Mesenchymal stem cell (in vitro differentiated cells and primary cell): ENCODE results near the gene USP24.

Source experiments
- DNase-seq: peaks from one replicate; pipeline ENCODE4 v3.0.0-alpha.2; 2013
- H2AFZ ChIP-seq: one replicate; pipeline ENCODE4 v1.6.1; 2013; ENCODE audit warnings: low read depth, mild to moderate bottlenecking, control low read depth, inconsistent platforms, low read length, moderate library complexity
- H2AK5ac ChIP-seq: 2 replicates; pipeline ENCODE4 v1.6.1; 2013; ENCODE audit warnings: low read length, moderate library complexity, mild to moderate bottlenecking, inconsistent platforms; ENCODE audit not compliant: severe bottlenecking
- H2BK120ac ChIP-seq: one replicate; pipeline ENCODE4 v1.6.1; 2013; ENCODE audit warnings: low read depth, mild to moderate bottlenecking, inconsistent platforms, low read length, moderate library complexity
- H2BK12ac ChIP-seq, 2 experiments: one replicate each; pipeline ENCODE4 v1.6.1; 2013; ENCODE audit warnings: inconsistent platforms in 2 of 2, low read length in 2 of 2, mild to moderate bottlenecking in 2 of 2, moderate library complexity in 2 of 2, control low read depth in 1 of 2
- H2BK15ac ChIP-seq: one replicate; pipeline ENCODE4 v1.6.1; 2013; ENCODE audit warnings: mild to moderate bottlenecking, low read depth, inconsistent platforms; ENCODE audit not compliant: poor library complexity, severe bottlenecking
- H2BK5ac ChIP-seq: 2 replicates; pipeline ENCODE4 v1.6.1; 2013; ENCODE audit warnings: low read depth, mild to moderate bottlenecking, low read length, control low read depth, inconsistent platforms; ENCODE audit not compliant: poor library complexity, severe bottlenecking
- H3K14ac ChIP-seq, 2 experiments: one replicate each; pipeline ENCODE4 v1.6.1; 2013; ENCODE audit warnings: inconsistent platforms in 2 of 2, low read length in 2 of 2, control low read depth in 1 of 2, mild to moderate bottlenecking in 1 of 2, moderate library complexity in 1 of 2
- H3K18ac ChIP-seq, 2 experiments: one replicate each; pipeline ENCODE4 v1.6.1; 2013; ENCODE audit warnings: inconsistent platforms in 2 of 2, low read length in 2 of 2, control low read depth in 1 of 2, low read depth in 1 of 2, mild to moderate bottlenecking in 1 of 2
- H3K23ac ChIP-seq, 2 experiments: one replicate each; pipeline ENCODE4 v1.6.1; 2013; ENCODE audit warnings: inconsistent platforms in 2 of 2, low read length in 2 of 2, mild to moderate bottlenecking in 2 of 2, moderate library complexity in 2 of 2, control low read depth in 1 of 2
- H3K27ac ChIP-seq: 2 replicates; pipeline ENCODE4 v1.5.1; 2013; ENCODE audit warnings: mild to moderate bottlenecking, moderate library complexity, low read length, control low read depth, inconsistent platforms; ENCODE audit not compliant: poor library complexity, severe bottlenecking
- H3K27me3 ChIP-seq, 2 experiments: 2 replicates each; pipeline versions ENCODE4 v1.6.1 to v1.7.0; 2013; ENCODE audit warnings: low read length in 2 of 2, mild to moderate bottlenecking in 2 of 2, moderate library complexity in 2 of 2, control low read depth in 1 of 2, inconsistent platforms in 1 of 2; ENCODE audit not compliant: control insufficient read depth in 1 of 2, insufficient read depth in 1 of 2
- H3K36me3 ChIP-seq, 2 experiments: 2 replicates each; pipeline versions ENCODE4 v1.6.1 to v1.7.0; 2013; ENCODE audit warnings: low read length in 2 of 2, control low read depth in 1 of 2, inconsistent platforms in 1 of 2, low read depth in 1 of 2, mild to moderate bottlenecking in 1 of 2; ENCODE audit not compliant: insufficient read depth in 2 of 2, control insufficient read depth in 1 of 2
- H3K4ac ChIP-seq, 2 experiments: one replicate each; pipeline ENCODE4 v1.6.1; 2013; ENCODE audit warnings: inconsistent platforms in 2 of 2, low read length in 2 of 2, mild to moderate bottlenecking in 2 of 2, moderate library complexity in 2 of 2, control low read depth in 1 of 2, low read depth in 1 of 2
- H3K4me1 ChIP-seq: 2 replicates; pipeline ENCODE4 v1.6.1; 2013; ENCODE audit warnings: low read depth, low read length, control low read depth; ENCODE audit not compliant: control insufficient read depth, insufficient read depth
- H3K4me2 ChIP-seq: 2 replicates; pipeline ENCODE4 v1.6.1; 2013; ENCODE audit warnings: low read length, mild to moderate bottlenecking, inconsistent platforms; ENCODE audit not compliant: poor library complexity, severe bottlenecking
- H3K4me3 ChIP-seq, 2 experiments: 2 replicates each; pipeline versions ENCODE4 v1.5.1 to v1.7.0; 2013; ENCODE audit warnings: low read length in 2 of 2, mild to moderate bottlenecking in 2 of 2, control low read depth in 1 of 2, low read depth in 1 of 2; ENCODE audit not compliant: insufficient read depth in 1 of 2
- H3K79me1 ChIP-seq: replicated peaks from 2 replicates; pipeline ENCODE4 v1.6.1; 2013; ENCODE audit warnings: mild to moderate bottlenecking, control low read depth, low read length, inconsistent platforms; ENCODE audit not compliant: poor library complexity, severe bottlenecking
- H3K9ac ChIP-seq: 2 replicates; pipeline ENCODE4 v1.7.0; 2013; ENCODE audit warnings: mild to moderate bottlenecking, low read length, moderate library complexity
- H3K9me3 ChIP-seq: 2 replicates; pipeline ENCODE4 v1.7.0; 2013; ENCODE audit warnings: mild to moderate bottlenecking, low read length; ENCODE audit not compliant: control insufficient read depth
- H4K8ac ChIP-seq: one replicate; pipeline ENCODE4 v1.6.1; 2013; ENCODE audit warnings: inconsistent platforms, mild to moderate bottlenecking, low read length, moderate library complexity
- H4K91ac ChIP-seq: one replicate; pipeline ENCODE4 v1.6.1; 2013; ENCODE audit warnings: mild to moderate bottlenecking, low read length, inconsistent platforms
- WGBS: methylation state at CpG from one replicate; pipeline ENCODE4 v1.1.7; 2013; ENCODE audit warnings: mixed read lengths; 5-methylcytosine and 5-hydroxymethylcytosine counted together

USP24 gene

GRCh38 chr1:55179177-55179835 is 35.9 kb downstream of the USP24 start:
- H3K27ac ChIP-seq = no peak overlapping the region
- H3K9ac ChIP-seq = no peak overlapping the region

DNA sequence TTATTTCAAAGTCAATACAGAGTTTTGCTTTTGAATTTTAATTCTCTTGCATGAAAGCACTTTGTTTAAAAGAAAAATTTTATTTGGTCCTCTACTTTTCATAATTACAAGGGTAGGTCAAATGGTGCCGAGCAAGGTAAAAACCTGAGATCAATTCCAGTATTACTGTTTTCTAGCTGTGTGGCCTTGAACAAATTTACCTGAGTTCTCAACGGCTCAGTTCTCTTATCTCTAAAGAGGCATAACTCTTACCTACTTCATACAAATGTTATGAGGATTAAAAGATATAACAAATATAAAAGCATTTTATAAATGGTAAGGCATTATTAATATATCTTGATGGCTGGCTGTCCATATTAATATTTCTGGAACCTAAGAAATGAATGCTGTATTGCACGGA is 42.5 kb downstream of the USP24 start:
- no peak overlapping the region for H2BK120ac ChIP-seq
- H3K4ac ChIP-seq = no peak overlapping the region
- peaks cover 21% of the 10 kb centered on the region for H3K79me1 ChIP-seq
- H2BK12ac ChIP-seq = no peak overlapping the region
- no peak overlapping the region for H2AK5ac ChIP-seq
- H3K4me1 ChIP-seq = no peaks in the 10 kb centered on the region
- H3K9me3 ChIP-seq = no peaks in the 10 kb centered on the region
- H3K4me3 ChIP-seq = no peak overlapping the region
- no peak overlapping the region for H3K4me2 ChIP-seq
- no peak overlapping the region for H2BK5ac ChIP-seq
- no peak overlapping the region for H2AFZ ChIP-seq
- no CpG with 5 or more reads among the region's 3 CpGs for WGBS
- H3K23ac ChIP-seq = no peak overlapping the region
- no peak for DNase-seq
- H3K18ac ChIP-seq = no peak overlapping the region
- no peak overlapping the region for H2BK15ac ChIP-seq
- H4K8ac ChIP-seq = no peak overlapping the region
- no peaks in the 10 kb centered on the region for H3K27me3 ChIP-seq
- no peak overlapping the region for H3K14ac ChIP-seq
- H3K36me3 ChIP-seq = peaks cover 8 to 76% of the 10 kb centered on the region in 2 experiments
- H3K27ac ChIP-seq = no peak overlapping the region
- H3K9ac ChIP-seq = no peak overlapping the region
- no peak overlapping the region for H4K91ac ChIP-seq

More at GRCh38 chr1:55179177-55179835, 35.9 kb downstream of the USP24 start:
- H3K4ac ChIP-seq = no peak overlapping the region
- H3K14ac ChIP-seq = no peak overlapping the region
- no peak overlapping the region for H2AK5ac ChIP-seq
- H3K27me3 ChIP-seq = no peaks in the 10 kb centered on the region
- H2AFZ ChIP-seq = no peak overlapping the region
- H2BK120ac ChIP-seq = no peak overlapping the region
- peaks cover 6% of the 10 kb centered on the region for H3K9me3 ChIP-seq
- no peak overlapping the region for H3K18ac ChIP-seq
- no peak overlapping the region for H3K4me2 ChIP-seq
- peaks cover 28% of the 10 kb centered on the region for H3K79me1 ChIP-seq
- no peak overlapping the region for H4K91ac ChIP-seq
- H2BK5ac ChIP-seq = no peak overlapping the region
- H2BK15ac ChIP-seq = no peak overlapping the region
- no peak overlapping the region for H3K23ac ChIP-seq
- DNase-seq = no peak
- no peaks in the 10 kb centered on the region for H3K4me1 ChIP-seq
- H3K4me3 ChIP-seq = no peak overlapping the region
- no peak overlapping the region for H2BK12ac ChIP-seq
- 93% methylated on average over 3 of the region's 3 CpGs for WGBS
- no peak overlapping the region for H4K8ac ChIP-seq
- H3K36me3 ChIP-seq = peaks cover 2 to 29% of the 10 kb centered on the region in 2 experiments

DNA sequence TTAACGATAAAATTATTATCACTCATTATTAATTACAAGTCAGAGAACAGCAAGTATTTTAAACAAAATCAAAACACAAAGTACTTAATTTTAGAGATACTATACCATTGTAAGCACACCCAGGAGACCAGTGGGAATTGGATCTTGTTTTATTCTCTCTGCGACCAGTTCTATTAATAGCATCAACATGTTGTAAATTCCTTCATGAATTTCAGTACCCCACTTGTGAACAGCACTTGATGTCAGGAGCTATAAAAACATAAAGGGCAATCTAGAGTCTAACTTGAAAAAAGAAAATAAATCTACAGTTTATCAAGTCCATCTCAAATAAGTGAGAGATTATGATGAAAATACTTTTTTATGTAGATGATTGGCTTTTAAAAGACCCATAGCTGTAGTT is 42.9 kb downstream of the USP24 start:
- H3K79me1 ChIP-seq = peaks cover 21% of the 10 kb centered on the region
- H3K27ac ChIP-seq = no peak overlapping the region
- no peak overlapping the region for H3K18ac ChIP-seq
- H3K27me3 ChIP-seq = no peaks in the 10 kb centered on the region
- no peak overlapping the region for H2BK120ac ChIP-seq
- no peaks in the 10 kb centered on the region for H3K4me1 ChIP-seq
- WGBS = 100% methylated on average over 2 of the region's 2 CpGs
- H4K91ac ChIP-seq = no peak overlapping the region
- H3K14ac ChIP-seq = no peak overlapping the region
- no peak overlapping the region for H2AK5ac ChIP-seq
- H2BK15ac ChIP-seq = no peak overlapping the region
- H3K36me3 ChIP-seq = peaks cover 8 to 76% of the 10 kb centered on the region in 2 experiments
- no peak overlapping the region for H2BK12ac ChIP-seq
- no peak overlapping the region for H3K4ac ChIP-seq
- no peak for DNase-seq
- H2AFZ ChIP-seq = no peak overlapping the region
- no peak overlapping the region for H2BK5ac ChIP-seq
- no peaks in the 10 kb centered on the region for H3K9me3 ChIP-seq
- H4K8ac ChIP-seq = no peak overlapping the region
- H3K4me2 ChIP-seq = no peak overlapping the region
- H3K23ac ChIP-seq = no peak overlapping the region
- no peak overlapping the region for H3K9ac ChIP-seq
- no peak overlapping the region for H3K4me3 ChIP-seq

GRCh38 chr1:55171694-55172093 is 43.5 kb downstream of the USP24 start:
- H2AFZ ChIP-seq = no peak overlapping the region
- no peak overlapping the region for H2BK120ac ChIP-seq
- no peak overlapping the region for H3K14ac ChIP-seq
- H3K4ac ChIP-seq = no peak overlapping the region
- H3K36me3 ChIP-seq = peaks cover 6 to 75% of the 10 kb centered on the region in 2 experiments
- H3K4me1 ChIP-seq = no peaks in the 10 kb centered on the region
- no peak overlapping the region for H3K18ac ChIP-seq
- H2BK12ac ChIP-seq = no peak overlapping the region
- H4K8ac ChIP-seq = no peak overlapping the region
- no peak for DNase-seq
- no peak overlapping the region for H3K27ac ChIP-seq
- no peak overlapping the region for H3K23ac ChIP-seq
- peaks cover 20% of the 10 kb centered on the region for H3K79me1 ChIP-seq
- WGBS = 100% methylated on average over 3 of the region's 3 CpGs
- H3K4me3 ChIP-seq = no peak overlapping the region
- H2BK5ac ChIP-seq = no peak overlapping the region
- H4K91ac ChIP-seq = no peak overlapping the region
- no peaks in the 10 kb centered on the region for H3K9me3 ChIP-seq
- no peak overlapping the region for H2BK15ac ChIP-seq
- no peak overlapping the region for H2AK5ac ChIP-seq
- H3K9ac ChIP-seq = no peak overlapping the region
- no peaks in the 10 kb centered on the region for H3K27me3 ChIP-seq
- H3K4me2 ChIP-seq = no peak overlapping the region
